PC-3 (cell line): ENCODE results near the gene TTC5.
"Not testable (repeated sequence)": the region's sequence is repeated elsewhere in the genome, so short reads cannot be mapped to it uniquely, and the experiment has no call there.

Source experiments
- CTCF ChIP-seq: fragments of 300-600 bp; sonication (generic); conservative IDR thresholded peaks from 2 replicates; pipeline ENCODE4 v1.5.1; 2017; ENCODE audit warnings: antibody characterized with exemption, low read depth, mild to moderate bottlenecking, low read length
- EZH2 ChIP-seq: fragments of 300-600 bp; sonication (generic); IDR thresholded peaks from one replicate; pipeline ENCODE4 v1.6.1; 2017; ENCODE audit warnings: antibody characterized with exemption, mild to moderate bottlenecking, low read length; ENCODE audit not compliant: unreplicated experiment

DNA sequence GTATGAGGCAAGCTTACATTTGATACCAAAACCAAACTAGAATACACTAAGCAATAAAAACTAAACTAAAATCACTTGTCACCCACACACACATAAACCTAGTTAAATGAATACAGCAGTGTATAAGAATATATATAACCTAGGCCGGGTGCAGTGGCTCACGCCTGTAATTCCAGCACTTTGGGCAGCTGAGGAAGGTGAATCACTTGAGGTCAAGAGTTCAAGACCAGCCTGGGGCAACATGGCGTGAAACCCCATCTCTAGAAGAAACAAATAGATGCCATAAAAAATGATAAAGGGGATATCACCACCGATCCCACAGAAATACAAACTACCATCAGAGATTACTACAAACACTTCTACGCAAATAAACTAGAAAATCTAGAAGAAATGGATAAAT lies 41.4 kb downstream of the TTC5 start:
- TF ChIP-seq CTCF, EZH2: not testable (repeated sequence)
